ENCODE measurements around the gene WEE1. TPM values are rescaled to one million over a fixed set of nuclear protein-coding genes. Genes with fewer than 3 reads are reported as not detected.

Gene WEE1
- total RNA-seq, 2 donors from 2014 or later, result 28.0 to 63.8 TPM

DNA sequence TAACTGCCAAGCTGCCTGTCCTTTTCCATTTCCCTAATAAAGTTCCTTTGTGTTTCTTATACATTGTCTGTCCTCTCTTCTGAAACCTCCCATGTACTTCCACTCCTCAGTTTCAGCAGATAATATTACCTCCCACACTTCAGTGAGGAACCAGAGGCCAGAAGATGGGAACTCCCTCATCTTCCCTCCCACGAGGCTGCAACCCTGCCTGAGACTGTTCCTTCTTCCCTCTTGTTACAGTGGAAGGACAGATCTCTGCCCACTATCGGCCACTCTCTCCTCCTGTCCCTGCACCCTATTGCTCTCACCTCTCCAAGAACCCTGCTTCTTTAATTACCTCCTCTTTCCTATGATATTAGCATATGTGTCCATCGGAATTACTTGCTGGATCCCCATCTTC, 52.3 kb downstream of the WEE1 start:
- Mint-ChIP-seq H3K27me3 (peaks cover 7 to 9% of the 10 kb centered on the region in 2 donors), H3K4me1 (ENCODE audit: low read depth in 2 of 2) (no peaks in the 10 kb centered on the region), H3K27ac (no peak overlapping the region), H3K9me3 (no peaks in the 10 kb centered on the region), H3K36me3 (no peaks in the 10 kb centered on the region), H3K4me3 (no peak overlapping the region)
- ATAC-seq (no peak), DNase-seq (ENCODE audit: low spot score) (no peak)

GRCh38 chr11:9626496-9627394, 53.3 kb downstream of the WEE1 start:
- DNase-seq (ENCODE audit: low spot score), result no peak
- no peaks in the 10 kb centered on the region for H3K4me1 Mint-ChIP-seq (ENCODE audit: low read depth in 2 of 2)
- peaks cover 7 to 9% of the 10 kb centered on the region in 2 donors for H3K27me3 Mint-ChIP-seq
- no peak overlapping the region for H3K27ac Mint-ChIP-seq
- no peaks in the 10 kb centered on the region for H3K9me3 Mint-ChIP-seq
- no peak for ATAC-seq
- H3K4me3 Mint-ChIP-seq, result no peak overlapping the region
- no peaks in the 10 kb centered on the region for H3K36me3 Mint-ChIP-seq

GRCh38 chr11:9629064-9629463, 55.6 kb downstream of the WEE1 start:
- DNase-seq (ENCODE audit: low spot score) (no peak), ATAC-seq (no peak)
- Mint-ChIP-seq H3K4me3 (no peak overlapping the region), H3K4me1 (ENCODE audit: low read depth in 2 of 2) (no peaks in the 10 kb centered on the region), H3K36me3 (no peaks in the 10 kb centered on the region), H3K27ac (no peak overlapping the region), H3K9me3 (no peaks in the 10 kb centered on the region), H3K27me3 (peaks cover 7 to 9% of the 10 kb centered on the region in 2 donors)

GRCh38 chr11:9633679-9634078, 60.2 kb downstream of the WEE1 start:
- DNase-seq (ENCODE audit: low spot score), result no peak
- Mint-ChIP-seq H3K4me1 (ENCODE audit: low read depth in 2 of 2) (no peaks in the 10 kb centered on the region), H3K27ac (no peak overlapping the region), H3K36me3 (no peaks in the 10 kb centered on the region), H3K9me3 (no peaks in the 10 kb centered on the region), H3K4me3 (no peak overlapping the region), H3K27me3 (no peaks in the 10 kb centered on the region)
- no peak for ATAC-seq

DNA sequence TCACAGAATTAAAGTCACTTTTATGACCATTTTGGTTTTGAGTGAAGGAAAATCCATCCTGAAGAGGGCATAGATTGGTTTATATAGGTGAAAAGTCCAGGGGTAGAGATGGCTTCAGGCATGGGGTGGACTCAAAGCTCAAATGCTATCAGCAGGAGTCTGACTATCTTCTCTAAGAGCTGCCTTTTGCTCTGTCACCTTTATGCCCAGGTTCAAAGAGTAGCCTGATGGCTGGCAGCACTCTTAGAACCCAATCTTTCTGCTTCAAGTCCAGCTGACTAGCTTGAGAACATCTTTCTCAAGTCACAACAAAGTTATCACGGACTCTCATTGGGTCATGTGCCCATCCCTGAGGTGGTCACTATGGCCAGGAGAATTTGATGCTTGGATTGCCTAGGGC, 63.2 kb downstream of the WEE1 start:
- ATAC-seq, result no peak
- H3K27ac Mint-ChIP-seq, result no peak overlapping the region
- no peaks in the 10 kb centered on the region for H3K27me3 Mint-ChIP-seq
- H3K4me1 Mint-ChIP-seq (ENCODE audit: low read depth in 2 of 2), result peaks cover 0 to 4% of the 10 kb centered on the region in 2 donors
- no peaks in the 10 kb centered on the region for H3K36me3 Mint-ChIP-seq
- no peaks in the 10 kb centered on the region for H3K9me3 Mint-ChIP-seq
- H3K4me3 Mint-ChIP-seq, result no peak overlapping the region
- DNase-seq (ENCODE audit: low spot score), result no peak

DNA sequence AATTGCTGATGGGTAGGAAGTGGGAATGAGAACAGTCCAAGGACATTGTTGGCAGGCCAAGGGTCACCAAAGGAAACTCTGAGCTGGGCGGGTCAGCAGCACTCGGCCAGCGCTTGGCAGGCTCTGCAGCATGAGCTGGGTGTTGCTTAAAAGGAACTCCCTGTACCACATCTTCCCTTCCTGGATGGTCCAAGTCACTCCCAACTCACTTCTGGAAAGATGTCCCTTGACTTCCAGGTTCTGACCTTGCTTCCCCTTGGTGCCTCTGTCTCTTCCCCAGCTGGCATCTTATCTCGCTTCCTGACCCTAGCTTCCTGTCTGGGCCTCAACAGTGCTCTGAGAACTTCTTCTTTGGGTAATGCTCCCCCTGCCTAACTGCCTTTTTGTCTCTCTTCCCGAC, 65.6 kb downstream of the WEE1 start:
- Mint-ChIP-seq H3K4me3 (no peak overlapping the region), H3K27me3 (no peaks in the 10 kb centered on the region), H3K4me1 (ENCODE audit: low read depth in 2 of 2) (peaks cover 0 to 7% of the 10 kb centered on the region in 2 donors), H3K27ac (no peak overlapping the region), H3K36me3 (no peaks in the 10 kb centered on the region), H3K9me3 (no peaks in the 10 kb centered on the region)
- no peak for ATAC-seq
- DNase-seq (ENCODE audit: low spot score), result no peak

Other genes starting within 250 kb of the WEE1 start
- gene IPO7, start 189.0 kb upstream of the WEE1 start, total RNA-seq, result 100 to 1,000 TPM in 1 of 2 donors, 10 to 100 TPM in 1; 96.9 to 160 TPM
- 10 to 100 TPM; 32.1 to 37.1 TPM for gene ZNF143, start 112.7 kb upstream of the WEE1 start, total RNA-seq
- gene SWAP70, start 90.4 kb downstream of the WEE1 start, total RNA-seq, result 1 to 10 TPM; 7.9 to 9.8 TPM